Caco-2 (cell line): ENCODE measurements around the gene MOV10L1. TPM values are rescaled to one million over a fixed set of nuclear protein-coding genes. Genes with fewer than 3 reads are reported as not detected.

Source experiments
- BruUV-seq: library from RNA; stranded (reverse); fragments of 400-500 nt; replicated peaks from 2 replicates; lab custom pipeline; 2021; lab: Mats Ljungman, UMichigan
- CTCF ChIA-PET: fragments of 300-600 bp; sonication (Branson Sonifier 250); formaldehyde crosslinking; loops from one replicate; lab custom pipeline; 2022; ENCODE audit warnings: antibody characterized with exemption; lab: Charles Lee
- POLR2A ChIA-PET: fragments of 300-600 bp; sonication (Branson Sonifier 250); formaldehyde crosslinking; loops from one replicate; lab custom pipeline; 2022; ENCODE audit warnings: antibody characterized with exemption; lab: Charles Lee
- DNase-seq, 2 experiments: peaks; one replicate each; pipeline versions ENCODE4 v3.0.0 to v3.0.0-alpha.2; 2020 to 2022
- H3K27me3 ChIP-seq: replicated peaks from 2 replicates; pipeline ENCODE4 v1.6.0; 2011; ENCODE audit warnings: low read length; ENCODE audit not compliant: control insufficient read depth, insufficient read depth
- H3K36me3 ChIP-seq: 2 replicates; pipeline ENCODE4 v1.5.1; 2011; ENCODE audit warnings: low read length; ENCODE audit not compliant: control insufficient read depth, insufficient read depth
- H3K4me1 ChIP-seq: fragments of 250-450 bp; sonication (Bioruptor Pico); 2 replicates; pipeline ENCODE4 v1.5.1; 2020; ENCODE audit warnings: mild to moderate bottlenecking
- H3K4me3 ChIP-seq: 2 replicates; pipeline ENCODE4 v1.5.1; 2011; ENCODE audit warnings: low read depth, mild to moderate bottlenecking, control low read depth, low read length
- H3K9me3 ChIP-seq: fragments of 250-450 bp; sonication (Bioruptor Pico); 2 replicates; pipeline ENCODE4 v1.5.1; 2020; ENCODE audit warnings: mild to moderate bottlenecking, moderate library complexity
- H3K27ac Mint-ChIP-seq: one replicate; pipeline ENCODE4 v1.8.0; 2022; ENCODE audit warnings: mixed read lengths; ENCODE audit not compliant: unreplicated experiment
- H3K27me3 Mint-ChIP-seq: one replicate; pipeline ENCODE4 v1.8.0; 2022; ENCODE audit warnings: mixed read lengths; ENCODE audit not compliant: insufficient read depth, unreplicated experiment
- H3K36me3 Mint-ChIP-seq: one replicate; pipeline ENCODE4 v1.8.0; 2022; ENCODE audit warnings: mild to moderate bottlenecking, mixed read lengths; ENCODE audit not compliant: insufficient read depth, unreplicated experiment
- H3K4me1 Mint-ChIP-seq: one replicate; pipeline ENCODE4 v1.8.0; 2022; ENCODE audit warnings: low read depth, mixed read lengths; ENCODE audit not compliant: unreplicated experiment
- H3K4me3 Mint-ChIP-seq: one replicate; pipeline ENCODE4 v1.8.0; 2022; ENCODE audit warnings: mild to moderate bottlenecking, moderate library complexity, mixed read lengths; ENCODE audit not compliant: unreplicated experiment
- H3K9me3 Mint-ChIP-seq: one replicate; pipeline ENCODE4 v1.8.0; 2022; ENCODE audit warnings: mixed read lengths; ENCODE audit not compliant: unreplicated experiment
- CTCF ChIP-seq, 2 experiments: fragments of 200-600 bp in 1 of 2; IDR thresholded peaks; 1 replicate in 1 of 2; 2 replicates in 1 of 2; pipeline versions ENCODE4 v1.5.1 to v1.8.0; 2011 to 2022; ENCODE audit warnings: antibody characterized with exemption in 1 of 2, control low read depth in 1 of 2, inconsistent platforms in 1 of 2, low read depth in 1 of 2, low read length in 1 of 2, mild to moderate bottlenecking in 1 of 2, moderate library complexity in 1 of 2; ENCODE audit not compliant: insufficient read depth in 1 of 2, severe bottlenecking in 1 of 2, unreplicated experiment in 1 of 2
- intact Hi-C: fragments of 100-400 bp; cut with micrococcal nuclease; formaldehyde crosslinking; loops from one replicate; pipeline ENCODE4 v1.10.0; 2022; ENCODE audit not compliant: unreplicated experiment
- total RNA-seq: library from RNA; stranded (reverse); gene quantifications from 2 replicates; pipeline ENCODE4 v1.2.3, GENCODE V29; 2022

Gene MOV10L1
- total RNA-seq, 1 experiment from 2014 or later, result not detected

- no peaks in the 10 kb centered on the region; the same call in 1 of the 2 replicates for H3K4me1 ChIP-seq
- no peak overlapping the region for H3K4me3 ChIP-seq
- no peaks in the 10 kb centered on the region for H3K9me3 Mint-ChIP-seq
- H3K27me3 Mint-ChIP-seq, result no peaks in the 10 kb centered on the region
- peaks cover 43% of the 10 kb centered on the region for H3K36me3 Mint-ChIP-seq
- BruUV-seq, result no TSS peak
- POLR2A ChIA-PET, result interaction anchor here (0.5 kb wide), 1 partner anchor 246 kb away, joined by 3 read pairs; no protein-coding TSS in a partner anchor
- intact Hi-C loops, result no loop called here
- no peak for DNase-seq
- no peak for TF ChIP-seq CTCF (IDR thresholded peaks at IDR 0.05; ENCODE audit: insufficient read depth in 1 of 2, low read depth in 1 of 2, low read length in 1 of 2, severe bottlenecking in 1 of 2, unreplicated experiment in 1 of 2)
- peaks cover 19% of the 10 kb centered on the region for H3K4me1 Mint-ChIP-seq
- no peak overlapping the region for H3K4me3 Mint-ChIP-seq
- no peaks in the 10 kb centered on the region for H3K9me3 ChIP-seq
- H3K27ac Mint-ChIP-seq, result no peak overlapping the region
- no peaks in the 10 kb centered on the region for H3K27me3 ChIP-seq
- H3K36me3 ChIP-seq, result no peaks in the 10 kb centered on the region; the same call in 1 of the 2 replicates
- CTCF ChIA-PET, result interaction anchor here (0.6 kb wide), 1 partner anchor 9 kb away, joined by 6 read pairs; no protein-coding TSS in a partner anchor
Observed at GRCh38 chr22:50205781-50206569, 116.2 kb downstream of the MOV10L1 start.

- Histone ChIP-seq H3K9me3 (no peaks in the 10 kb centered on the region), H3K4me3 (no peak overlapping the region), H3K4me1 (no peaks in the 10 kb centered on the region; the same call in 1 of the 2 replicates), H3K27me3 (no peaks in the 10 kb centered on the region), H3K36me3 (no peaks in the 10 kb centered on the region; the same call in 1 of the 2 replicates)
- Mint-ChIP-seq H3K9me3 (no peaks in the 10 kb centered on the region), H3K4me3 (no peak overlapping the region), H3K27me3 (no peaks in the 10 kb centered on the region), H3K27ac (no peak overlapping the region), H3K36me3 (peaks cover 47% of the 10 kb centered on the region), H3K4me1 (peaks cover 19% of the 10 kb centered on the region)
- peak; percentile 27 to 49 for TF ChIP-seq CTCF (IDR thresholded peaks at IDR 0.05; ENCODE audit: insufficient read depth in 1 of 2, low read depth in 1 of 2, low read length in 1 of 2, severe bottlenecking in 1 of 2, unreplicated experiment in 1 of 2)
- intact Hi-C loops, result no loop called here
- no TSS peak for BruUV-seq
- peak in 1 of 2 experiments; percentile 52 for DNase-seq
- ChIA-PET POLR2A (interaction anchor here (0.5 kb wide), 1 partner anchor 246 kb away, joined by 3 read pairs; no protein-coding TSS in a partner anchor), CTCF (interaction anchor here (0.6 kb wide), 1 partner anchor 8 kb away, joined by 6 read pairs; no protein-coding TSS in a partner anchor)
Observed at GRCh38 chr22:50206599-50206998, 116.8 kb downstream of the MOV10L1 start.

- no peaks in the 10 kb centered on the region for H3K9me3 Mint-ChIP-seq
- H3K4me3 Mint-ChIP-seq, result no peak overlapping the region
- no peaks in the 10 kb centered on the region for H3K27me3 ChIP-seq
- H3K27ac Mint-ChIP-seq, result no peak overlapping the region
- intact Hi-C loops, result no loop called here
- peaks cover 13% of the 10 kb centered on the region for H3K4me1 Mint-ChIP-seq
- BruUV-seq, result no TSS peak
- no peaks in the 10 kb centered on the region; the same call in 1 of the 2 replicates for H3K36me3 ChIP-seq
- H3K4me1 ChIP-seq, result no peaks in the 10 kb centered on the region; the same call in 1 of the 2 replicates
- POLR2A ChIA-PET, result no interaction called here
- H3K36me3 Mint-ChIP-seq, result peaks cover 47% of the 10 kb centered on the region
- no peak for DNase-seq
- CTCF ChIA-PET, result interaction anchor here (0.6 kb wide), 1 partner anchor 48 kb away, joined by 3 read pairs; no protein-coding TSS in a partner anchor
- H3K4me3 ChIP-seq, result no peak overlapping the region
- H3K27me3 Mint-ChIP-seq, result no peaks in the 10 kb centered on the region
- no peaks in the 10 kb centered on the region for H3K9me3 ChIP-seq
- no peak for TF ChIP-seq CTCF (IDR thresholded peaks at IDR 0.05; ENCODE audit: insufficient read depth in 1 of 2, low read depth in 1 of 2, low read length in 1 of 2, severe bottlenecking in 1 of 2, unreplicated experiment in 1 of 2)
Observed at GRCh38 chr22:50207383-50208140, 117.8 kb downstream of the MOV10L1 start.
